Measurements from ENCODE around the gene NLRC5. TPM values are rescaled to one million over a fixed set of nuclear protein-coding genes. Genes with fewer than 3 reads are reported as not detected.

NLRC5 gene
- total RNA-seq, 5 donors from 2014 or later (not counting 1 experiment from before 2014, with no cell fraction given) = 390 to 711 (median 496) TPM

- ChIA-PET CTCF (interaction anchor here (0.8 to 1.0 kb wide), 3 partner anchors 27 to 40 kb away, joined by 3 to 5 read pairs (median 3); no protein-coding TSS in a partner anchor), POLR2A (interaction anchor here in 1 of 2 donors (0.7 to 1.1 kb wide), 2 partner anchors 17 to 21 kb away, joined by 3 to 5 read pairs; no protein-coding TSS in a partner anchor)
- ATAC-seq (replicated peaks in 1 of 4) (no peak), DNase-seq (no peak)
- Mint-ChIP-seq H3K36me3 (peaks cover 39% of the 10 kb centered on the region), H3K4me3 (peak overlapping the region; percentile 66 to 99 (median 71)), H3K4me1 (peaks cover 62 to 81% (median 81%) of the 10 kb centered on the region in 3 donors), H3K27ac (peak overlapping the region; percentile 94), H3K27me3 (no peaks in the 10 kb centered on the region), H3K9me3 (no peaks in the 10 kb centered on the region)
- H3K27ac ChIP-seq (ENCODE audit: low read length) = peak overlapping the region; percentile 85
- peak overlapping the region in 1 of 2 donors; percentile 3 for H3K4me3 ChIP-seq (ENCODE audit: control insufficient read depth in 1 of 2, extremely low read depth in 1 of 2, low read length in 1 of 2)
- no peaks in the 10 kb centered on the region for H3K27me3 ChIP-seq (replicated peaks in 1 of 2; ENCODE audit: control insufficient read depth in 2 of 2, extremely low read depth in 1 of 2, insufficient read depth in 2 of 2, low read length in 1 of 2)
- H3K36me3 ChIP-seq (ENCODE audit: control insufficient read depth in 2 of 2, extremely low read depth in 1 of 2, insufficient read depth in 1 of 2, low read length in 1 of 2) = peaks cover 0 to 24% of the 10 kb centered on the region in 2 donors
- no peaks in the 10 kb centered on the region for H3K9me3 ChIP-seq
- H3K4me1 ChIP-seq (ENCODE audit: control insufficient read depth in 1 of 2, extremely low read depth in 1 of 2, insufficient read depth in 2 of 2, low read length in 2 of 2) = peaks cover 41 to 79% of the 10 kb centered on the region in 2 experiments
- no CpG with 5 or more reads among the region's 2 CpGs for WGBS (ENCODE audit: insufficient coverage)
Observed at GRCh38 chr16:56993204-56993603, 3.8 kb downstream of the NLRC5 start.

GRCh38 chr16:56994311-56994710 lies 5.0 kb downstream of the NLRC5 start:
- DNase-seq (peak in 1 of 35 experiments; percentile 42), ATAC-seq (replicated peaks in 1 of 4) (no peak)
- Mint-ChIP-seq H3K4me1 (peaks cover 72 to 84% (median 81%) of the 10 kb centered on the region in 3 donors), H3K4me3 (peak overlapping the region; percentile 66 to 99 (median 71)), H3K27me3 (no peaks in the 10 kb centered on the region), H3K27ac (peak overlapping the region; percentile 94), H3K36me3 (peaks cover 39% of the 10 kb centered on the region), H3K9me3 (no peaks in the 10 kb centered on the region)
- no peaks in the 10 kb centered on the region for H3K9me3 ChIP-seq
- H3K4me3 ChIP-seq (ENCODE audit: control insufficient read depth in 1 of 2, extremely low read depth in 1 of 2, low read length in 1 of 2) = peak overlapping the region in 1 of 2 donors; percentile 23
- H3K36me3 ChIP-seq (ENCODE audit: control insufficient read depth in 2 of 2, extremely low read depth in 1 of 2, insufficient read depth in 1 of 2, low read length in 1 of 2) = peaks cover 0 to 29% of the 10 kb centered on the region in 2 donors
- H3K27ac ChIP-seq (ENCODE audit: low read length) = peak overlapping the region; percentile 85
- ChIA-PET POLR2A (no interaction called here), CTCF (no interaction called here)
- H3K27me3 ChIP-seq (replicated peaks in 1 of 2; ENCODE audit: control insufficient read depth in 2 of 2, extremely low read depth in 1 of 2, insufficient read depth in 2 of 2, low read length in 1 of 2) = no peaks in the 10 kb centered on the region
- peaks cover 46 to 80% of the 10 kb centered on the region in 2 experiments for H3K4me1 ChIP-seq (ENCODE audit: control insufficient read depth in 1 of 2, extremely low read depth in 1 of 2, insufficient read depth in 2 of 2, low read length in 2 of 2)
- WGBS (ENCODE audit: insufficient coverage) = 33% methylated on average over 3 of the region's 5 CpGs

- H3K27ac ChIP-seq (ENCODE audit: low read length) = peak overlapping the region; percentile 85
- DNase-seq (no peak), ATAC-seq (replicated peaks in 1 of 4) (no peak)
- Mint-ChIP-seq H3K36me3 (peaks cover 39% of the 10 kb centered on the region), H3K4me1 (peaks cover 81 to 93% (median 88%) of the 10 kb centered on the region in 3 donors), H3K4me3 (peak overlapping the region; percentile 55 to 99 (median 66)), H3K27me3 (no peaks in the 10 kb centered on the region), H3K27ac (peak overlapping the region; percentile 94), H3K9me3 (no peaks in the 10 kb centered on the region)
- H3K4me3 ChIP-seq (ENCODE audit: control insufficient read depth in 1 of 2, extremely low read depth in 1 of 2, low read length in 1 of 2) = peak overlapping the region in 1 of 2 donors; percentile 12
- CTCF ChIA-PET = interaction anchor here in 1 of 2 donors (1.0 kb wide), 1 partner anchor 28 kb away, joined by 3 read pairs; no protein-coding TSS in a partner anchor
- WGBS (ENCODE audit: insufficient coverage) = 52% methylated on average over 3 of the region's 12 CpGs
- peaks cover 0 to 29% of the 10 kb centered on the region in 2 donors for H3K36me3 ChIP-seq (ENCODE audit: control insufficient read depth in 2 of 2, extremely low read depth in 1 of 2, insufficient read depth in 1 of 2, low read length in 1 of 2)
- no peaks in the 10 kb centered on the region for H3K9me3 ChIP-seq
- POLR2A ChIA-PET = interaction anchor here in 1 of 2 donors (0.6 kb wide), 1 partner anchor 32 kb away, joined by 3 read pairs; no protein-coding TSS in a partner anchor
- no peaks in the 10 kb centered on the region for H3K27me3 ChIP-seq (replicated peaks in 1 of 2; ENCODE audit: control insufficient read depth in 2 of 2, extremely low read depth in 1 of 2, insufficient read depth in 2 of 2, low read length in 1 of 2)
- peaks cover 51 to 89% of the 10 kb centered on the region in 2 experiments for H3K4me1 ChIP-seq (ENCODE audit: control insufficient read depth in 1 of 2, extremely low read depth in 1 of 2, insufficient read depth in 2 of 2, low read length in 2 of 2)
Observed at GRCh38 chr16:56995136-56995805, 5.9 kb downstream of the NLRC5 start.

- H3K27ac ChIP-seq (ENCODE audit: low read length) = peak overlapping the region; percentile 94
- no CpG with 5 or more reads among the region's 5 CpGs for WGBS (ENCODE audit: insufficient coverage)
- peaks cover 36% of the 10 kb centered on the region for H3K36me3 Mint-ChIP-seq
- H3K4me1 ChIP-seq (ENCODE audit: control insufficient read depth in 1 of 2, extremely low read depth in 1 of 2, insufficient read depth in 2 of 2, low read length in 2 of 2) = peaks cover 47 to 88% of the 10 kb centered on the region in 2 experiments
- ATAC-seq (replicated peaks in 1 of 4) (no peak), DNase-seq (no peak)
- H3K27me3 Mint-ChIP-seq = no peaks in the 10 kb centered on the region
- H3K4me3 Mint-ChIP-seq = peak overlapping the region in 2 of 3 donors; percentile 47 to 99
- no peaks in the 10 kb centered on the region for H3K9me3 Mint-ChIP-seq
- H3K4me1 Mint-ChIP-seq = peaks cover 90 to 95% (median 92%) of the 10 kb centered on the region in 3 donors
- no peaks in the 10 kb centered on the region for H3K27me3 ChIP-seq (replicated peaks in 1 of 2; ENCODE audit: control insufficient read depth in 2 of 2, extremely low read depth in 1 of 2, insufficient read depth in 2 of 2, low read length in 1 of 2)
- no peak overlapping the region for H3K4me3 ChIP-seq (ENCODE audit: control insufficient read depth in 1 of 2, extremely low read depth in 1 of 2, low read length in 1 of 2)
- peaks cover 0 to 31% of the 10 kb centered on the region in 2 donors for H3K36me3 ChIP-seq (ENCODE audit: control insufficient read depth in 2 of 2, extremely low read depth in 1 of 2, insufficient read depth in 1 of 2, low read length in 1 of 2)
- ChIA-PET CTCF (no interaction called here), POLR2A (no interaction called here)
- no peaks in the 10 kb centered on the region for H3K9me3 ChIP-seq
- peak overlapping the region; percentile 94 to 96 for H3K27ac Mint-ChIP-seq
Observed at GRCh38 chr16:56997264-56997663, 7.9 kb downstream of the NLRC5 start.

GRCh38 chr16:56997931-56998330 lies 8.6 kb downstream of the NLRC5 start:
- Mint-ChIP-seq H3K4me1 (peaks cover 92 to 95% (median 94%) of the 10 kb centered on the region in 3 donors), H3K27me3 (no peaks in the 10 kb centered on the region), H3K9me3 (no peaks in the 10 kb centered on the region), H3K4me3 (peak overlapping the region in 2 of 3 donors; percentile 34 to 99), H3K27ac (peak overlapping the region; percentile 94 to 96), H3K36me3 (peaks cover 35% of the 10 kb centered on the region)
- no peak for DNase-seq
- Histone ChIP-seq H3K4me1 (ENCODE audit: control insufficient read depth in 1 of 2, extremely low read depth in 1 of 2, insufficient read depth in 2 of 2, low read length in 2 of 2) (peaks cover 45 to 86% of the 10 kb centered on the region in 2 experiments), H3K27ac (ENCODE audit: low read length) (peak overlapping the region; percentile 94), H3K9me3 (no peaks in the 10 kb centered on the region), H3K36me3 (ENCODE audit: control insufficient read depth in 2 of 2, extremely low read depth in 1 of 2, insufficient read depth in 1 of 2, low read length in 1 of 2) (peaks cover 0 to 29% of the 10 kb centered on the region in 2 donors), H3K4me3 (ENCODE audit: control insufficient read depth in 1 of 2, extremely low read depth in 1 of 2, low read length in 1 of 2) (peak overlapping the region in 1 of 2 donors; percentile 3), H3K27me3 (replicated peaks in 1 of 2; ENCODE audit: control insufficient read depth in 2 of 2, extremely low read depth in 1 of 2, insufficient read depth in 2 of 2, low read length in 1 of 2) (no peaks in the 10 kb centered on the region)
- no peak for ATAC-seq (replicated peaks in 1 of 4)
- ChIA-PET POLR2A (interaction anchor here (0.6 to 0.9 kb wide), 3 partner anchors 10 to 66 kb away, joined by 3 to 4 read pairs (median 3); no protein-coding TSS in a partner anchor), CTCF (no interaction called here)
- WGBS (ENCODE audit: insufficient coverage) = no CpG with 5 or more reads among the region's 3 CpGs

GRCh38 chr16:56998352-56998751 lies 9.0 kb downstream of the NLRC5 start:
- H3K36me3 ChIP-seq (ENCODE audit: control insufficient read depth in 2 of 2, extremely low read depth in 1 of 2, insufficient read depth in 1 of 2, low read length in 1 of 2) = peaks cover 0 to 31% of the 10 kb centered on the region in 2 donors
- peaks cover 41 to 89% of the 10 kb centered on the region in 2 experiments for H3K4me1 ChIP-seq (ENCODE audit: control insufficient read depth in 1 of 2, extremely low read depth in 1 of 2, insufficient read depth in 2 of 2, low read length in 2 of 2)
- DNase-seq = no peak
- Mint-ChIP-seq H3K27me3 (no peaks in the 10 kb centered on the region), H3K27ac (peak overlapping the region; percentile 94 to 96), H3K9me3 (no peaks in the 10 kb centered on the region), H3K4me1 (peaks cover 92 to 95% (median 95%) of the 10 kb centered on the region in 3 donors), H3K4me3 (peak overlapping the region in 2 of 3 donors; percentile 66 to 99), H3K36me3 (peaks cover 31% of the 10 kb centered on the region)
- ChIA-PET POLR2A (interaction anchor here (0.6 to 0.9 kb wide), 3 partner anchors 10 to 66 kb away, joined by 3 to 4 read pairs (median 3); no protein-coding TSS in a partner anchor), CTCF (interaction anchor here (0.6 to 2.0 kb wide), 3 partner anchors 15 to 68 kb away, joined by 3 to 9 read pairs (median 3); no protein-coding TSS in a partner anchor)
- H3K27ac ChIP-seq (ENCODE audit: low read length) = peak overlapping the region; percentile 94
- no peaks in the 10 kb centered on the region for H3K9me3 ChIP-seq
- no CpG with 5 or more reads among the region's 3 CpGs for WGBS (ENCODE audit: insufficient coverage)
- no peak overlapping the region for H3K4me3 ChIP-seq (ENCODE audit: control insufficient read depth in 1 of 2, extremely low read depth in 1 of 2, low read length in 1 of 2)
- ATAC-seq (replicated peaks in 1 of 4) = no peak
- no peaks in the 10 kb centered on the region for H3K27me3 ChIP-seq (replicated peaks in 1 of 2; ENCODE audit: control insufficient read depth in 2 of 2, extremely low read depth in 1 of 2, insufficient read depth in 2 of 2, low read length in 1 of 2)

Measured in T-cell (primary cell).